GM13976 (cell line): ENCODE measurements around the gene RPGR.

ENCODE experiments used
- DNase-seq: peaks from one replicate; pipeline ENCODE4 v3.0.0; 2012; ENCODE audit warnings: low spot score
- in situ Hi-C: fragments of 300-500 bp; cut with MboI; formaldehyde crosslinking; loops from one replicate; pipeline ENCODE4 v1.12.0; 2022; ENCODE audit warnings: low sequenced_read_pairs, mixed read lengths, inconsistent platforms; ENCODE audit not compliant: unreplicated experiment
- TF ChIP-seq, protein P1 (sequence below): IDR thresholded peaks from 2 replicates; pipeline ENCODE4 v1.5.1; 2012; ENCODE audit warnings: borderline replicate concordance, mild to moderate bottlenecking; ENCODE audit not compliant: insufficient read depth; ENCODE audit errors: extremely low read depth, missing control alignments, control extremely low read depth

The RPGR gene

DNA sequence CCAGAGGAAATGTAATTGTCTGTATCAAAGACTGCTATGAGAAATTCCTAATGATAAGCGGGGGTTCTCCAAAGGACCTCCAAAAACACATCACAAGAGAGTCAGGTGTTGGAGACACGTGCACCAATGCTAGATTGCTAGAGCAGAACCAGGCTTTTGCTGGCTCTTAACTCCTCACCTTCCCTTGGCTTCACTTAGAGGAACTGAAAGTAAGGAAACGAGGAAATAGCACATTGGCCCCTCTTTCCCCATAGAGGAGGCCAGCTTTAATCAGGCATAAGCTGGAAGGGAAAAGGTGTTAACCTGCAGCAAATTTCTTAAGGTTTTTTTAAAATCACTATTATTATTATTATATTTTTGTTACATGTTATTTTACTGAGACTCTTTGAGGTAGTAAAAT, 38.6 kb upstream of the RPGR start:
- no peak for DNase-seq
- in situ Hi-C loops = no loop called here
- TF ChIP-seq, protein P1, sequence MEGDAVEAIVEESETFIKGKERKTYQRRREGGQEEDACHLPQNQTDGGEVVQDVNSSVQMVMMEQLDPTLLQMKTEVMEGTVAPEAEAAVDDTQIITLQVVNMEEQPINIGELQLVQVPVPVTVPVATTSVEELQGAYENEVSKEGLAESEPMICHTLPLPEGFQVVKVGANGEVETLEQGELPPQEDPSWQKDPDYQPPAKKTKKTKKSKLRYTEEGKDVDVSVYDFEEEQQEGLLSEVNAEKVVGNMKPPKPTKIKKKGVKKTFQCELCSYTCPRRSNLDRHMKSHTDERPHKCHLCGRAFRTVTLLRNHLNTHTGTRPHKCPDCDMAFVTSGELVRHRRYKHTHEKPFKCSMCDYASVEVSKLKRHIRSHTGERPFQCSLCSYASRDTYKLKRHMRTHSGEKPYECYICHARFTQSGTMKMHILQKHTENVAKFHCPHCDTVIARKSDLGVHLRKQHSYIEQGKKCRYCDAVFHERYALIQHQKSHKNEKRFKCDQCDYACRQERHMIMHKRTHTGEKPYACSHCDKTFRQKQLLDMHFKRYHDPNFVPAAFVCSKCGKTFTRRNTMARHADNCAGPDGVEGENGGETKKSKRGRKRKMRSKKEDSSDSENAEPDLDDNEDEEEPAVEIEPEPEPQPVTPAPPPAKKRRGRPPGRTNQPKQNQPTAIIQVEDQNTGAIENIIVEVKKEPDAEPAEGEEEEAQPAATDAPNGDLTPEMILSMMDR = no peak

DNA sequence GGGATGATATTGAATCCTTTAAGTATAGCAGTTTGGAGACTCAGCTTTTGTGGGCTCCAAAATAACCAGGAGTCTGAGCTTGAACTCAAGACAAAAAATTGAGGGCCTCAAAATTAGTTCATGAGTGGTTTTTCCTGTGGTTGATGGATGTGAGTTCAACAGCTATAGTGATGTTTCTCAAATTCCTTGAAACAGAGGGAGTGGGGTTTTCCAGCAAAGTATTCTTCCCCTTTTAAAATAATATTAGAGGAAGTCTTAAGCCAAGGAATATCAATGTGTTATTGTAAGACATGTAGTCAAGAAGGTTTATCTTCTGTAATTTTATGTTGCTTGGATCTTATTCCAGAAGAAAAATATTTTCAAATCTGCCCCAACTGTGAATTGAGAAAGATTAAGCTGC, 35.7 kb upstream of the RPGR start:
- no peak for DNase-seq
- in situ Hi-C loops = no loop called here
- TF ChIP-seq, protein P1 = no peak

DNA sequence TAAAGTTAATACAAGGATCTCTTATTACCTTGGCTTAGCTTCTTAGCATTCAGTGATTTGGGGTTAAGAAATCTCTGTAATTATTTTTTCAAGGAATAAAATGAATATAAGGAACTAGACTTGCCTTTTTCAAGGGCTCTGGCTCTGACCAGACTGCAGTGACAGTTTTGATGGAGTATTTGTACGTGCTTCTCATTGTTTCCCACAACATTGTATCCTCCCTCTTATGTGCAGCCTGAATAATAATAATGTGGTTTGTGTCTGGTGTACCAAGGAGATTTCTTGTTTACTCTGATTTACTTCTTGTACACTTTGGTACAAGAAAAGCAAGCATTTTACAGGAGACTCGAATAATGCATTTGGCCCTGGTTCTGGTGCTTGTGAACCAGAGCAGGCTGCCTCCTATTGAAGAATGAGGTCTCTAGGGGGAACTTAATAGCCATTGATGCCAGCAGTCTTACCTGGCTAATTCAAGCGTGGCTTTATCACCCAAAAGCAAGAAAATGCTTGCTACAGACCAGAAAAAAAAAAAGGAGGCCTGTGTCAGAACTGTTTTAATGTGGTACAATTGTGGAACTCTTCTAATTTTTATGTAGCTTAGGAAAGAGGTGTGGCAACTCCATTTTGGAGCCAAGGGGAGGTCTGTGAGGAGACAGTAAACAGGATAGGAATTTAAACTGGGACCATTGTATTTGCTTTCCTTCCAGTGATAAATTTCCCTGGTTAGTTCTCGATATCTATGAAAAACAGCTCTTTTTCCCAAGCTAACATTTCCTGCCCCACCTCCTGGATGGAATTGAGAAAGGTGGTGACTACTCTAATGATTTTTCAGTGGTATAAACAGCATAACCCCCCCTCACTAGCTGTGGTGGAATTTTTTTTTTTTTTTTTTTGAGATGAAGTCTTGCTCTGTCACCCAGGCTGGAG, 30.7 kb upstream of the RPGR start:
- DNase-seq = no peak
- TF ChIP-seq, protein P1 = no peak
- in situ Hi-C loops = no loop called here

DNA sequence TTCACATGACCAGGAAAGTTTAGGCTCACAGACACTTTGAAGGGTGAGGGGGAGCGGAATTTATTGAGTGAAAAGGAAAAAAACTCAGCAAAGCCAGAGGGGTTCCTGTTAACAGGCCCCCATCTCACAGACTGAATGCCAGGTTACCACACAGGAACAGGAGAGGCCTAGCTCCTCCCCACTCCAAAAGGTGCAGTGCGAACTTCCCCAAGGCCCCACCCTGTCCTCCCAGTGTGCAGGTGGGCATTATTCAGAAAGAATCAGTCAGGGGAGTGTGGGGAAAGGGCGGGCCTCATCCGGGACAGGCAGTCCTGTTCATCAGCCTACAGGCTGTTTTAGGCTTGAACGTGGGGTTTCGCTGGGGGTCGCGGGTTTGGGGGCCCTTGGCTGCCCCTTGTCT, 29.1 kb upstream of the RPGR start:
- no peak for DNase-seq
- in situ Hi-C loops = no loop called here
- TF ChIP-seq, protein P1 = no peak

DNA sequence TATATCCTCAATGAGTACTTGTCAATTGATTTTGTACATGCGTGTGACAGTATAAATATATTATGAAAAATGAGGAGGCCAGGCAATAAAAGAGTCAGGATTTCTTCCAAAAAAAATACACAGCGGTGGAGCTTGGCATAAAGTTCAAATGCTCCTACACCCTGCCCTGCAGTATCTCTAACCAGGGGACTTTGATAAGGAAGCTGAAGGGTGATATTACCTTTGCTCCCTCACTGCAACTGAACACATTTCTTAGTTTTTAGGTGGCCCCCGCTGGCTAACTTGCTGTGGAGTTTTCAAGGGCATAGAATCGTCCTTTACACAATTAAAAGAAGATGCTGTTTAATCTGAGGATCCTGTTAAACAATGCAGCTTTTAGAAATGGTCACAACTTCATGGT, 25.1 kb upstream of the RPGR start, which contains the start of gene OTC:
Gene OTC (plus strand): TSS at position 243 of the 400 bp plus-strand sequence. CDS start 93 bp downstream, at position 336.
- in situ Hi-C loops = no loop called here
- TF ChIP-seq, protein P1 = no peak

DNA sequence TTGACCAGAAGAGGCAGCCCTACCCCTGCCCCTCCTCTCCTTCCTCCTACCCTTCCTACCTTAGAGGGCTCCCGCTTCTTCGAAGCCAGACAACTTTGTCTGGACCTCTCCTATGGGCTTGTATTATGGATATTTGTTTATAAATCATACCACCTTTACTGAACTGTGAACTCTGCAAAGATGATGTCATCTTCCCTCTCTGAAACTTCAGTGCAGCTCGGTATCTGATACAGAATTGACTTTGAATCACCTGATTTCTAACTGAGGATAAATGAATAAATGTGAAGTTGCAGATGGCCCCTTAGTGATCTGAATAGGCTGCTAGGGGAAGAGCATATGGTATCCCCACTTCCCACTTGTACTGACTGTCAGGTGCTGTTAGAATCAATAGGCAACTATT, 24.0 kb upstream of the RPGR start:
- in situ Hi-C loops = no loop called here

More for the DNA sequence above, 25.1 kb upstream of the RPGR start, which contains the start of gene OTC:
- no peak for DNase-seq

More for the DNA sequence above, 24.0 kb upstream of the RPGR start:
- TF ChIP-seq, protein P1 = no peak
- DNase-seq = no peak
